Fibroblast of skin of abdomen (primary cell): ENCODE measurements around the gene CREB5.
A peak's percentile ranks its signal among the peaks of the same experiment; 100 is the strongest.

ENCODE experiments used
- DNase-seq: peaks from one replicate; pipeline ENCODE4 v3.0.0-alpha.2; 2013

The CREB5 gene

DNA sequence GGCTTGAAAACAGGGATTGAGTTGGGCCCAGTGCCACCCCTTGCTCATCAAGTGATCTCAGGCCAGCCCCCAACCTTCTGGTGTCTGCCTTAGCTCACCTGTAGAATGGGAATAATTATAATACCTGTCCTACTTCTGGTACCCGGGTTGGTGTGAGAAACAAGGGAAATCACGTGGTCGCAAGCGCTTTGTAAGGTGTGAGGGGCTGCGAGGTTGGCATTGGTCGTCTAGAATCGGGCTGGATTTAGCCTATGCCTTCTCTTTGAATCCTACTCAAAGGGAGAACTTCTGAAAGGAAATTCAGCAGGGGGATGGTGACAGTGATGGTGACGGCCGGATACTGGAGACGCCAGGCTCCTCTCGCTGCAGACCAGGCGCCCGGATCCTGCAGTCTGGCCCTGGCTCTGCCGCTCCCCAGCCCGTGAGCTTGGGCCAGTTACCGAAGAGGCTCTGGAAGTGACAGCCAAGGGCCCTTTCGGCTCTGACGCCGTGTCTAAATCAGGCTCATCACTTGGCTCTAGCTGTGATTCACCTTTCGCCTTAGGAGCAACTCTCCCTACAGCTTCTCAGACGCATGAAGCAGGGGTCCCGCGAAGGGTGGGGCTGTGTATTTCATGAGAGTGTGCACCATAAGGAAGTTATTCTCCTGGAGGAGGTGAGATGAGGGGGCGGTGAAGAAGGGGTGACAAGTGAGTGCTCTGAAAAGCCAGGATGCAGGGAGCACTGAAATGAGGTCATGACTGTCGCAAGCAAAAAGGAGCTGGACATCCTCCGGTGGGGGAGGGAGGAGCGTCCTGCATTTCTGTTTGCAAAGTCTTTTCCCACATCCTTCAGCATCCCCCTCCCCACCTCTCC, 4.0 kb upstream of the CREB5 start:
- no peak for DNase-seq

DNA sequence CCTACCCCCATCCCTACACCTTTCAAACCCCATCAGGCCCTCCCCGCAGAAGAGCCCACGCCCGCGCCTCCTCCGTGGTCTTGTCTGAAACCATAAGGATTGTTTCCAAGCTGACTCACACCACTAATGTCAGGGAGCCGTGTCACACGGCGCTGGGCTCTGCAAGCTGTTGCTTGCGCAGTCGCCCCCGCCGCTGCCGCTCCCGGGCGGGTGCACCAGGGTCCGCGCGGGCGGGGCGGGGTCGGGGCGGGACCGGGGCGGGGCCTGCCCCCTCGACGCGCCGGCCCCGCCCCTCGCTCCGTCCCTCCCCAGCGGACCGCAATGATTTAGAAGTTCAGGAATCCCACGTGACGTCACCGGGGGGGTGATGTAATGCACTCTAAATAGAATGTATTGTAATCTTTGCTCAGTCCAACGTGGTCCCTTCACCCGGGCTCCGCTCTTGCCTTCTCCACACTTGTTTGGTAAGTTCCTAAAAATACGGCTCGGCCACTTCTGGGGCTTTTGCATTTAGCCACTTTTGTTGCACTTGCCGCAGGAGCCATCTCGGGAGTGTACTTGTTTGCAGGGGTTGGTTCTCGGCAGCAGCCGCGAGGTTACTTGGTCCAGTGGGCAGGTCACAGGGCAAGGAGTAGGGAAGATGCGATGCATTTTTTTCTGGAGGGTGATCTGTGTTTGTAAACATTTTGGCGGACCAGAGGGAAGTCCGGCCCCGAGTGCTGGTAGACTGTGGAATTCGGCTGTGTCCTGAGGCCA, 3.2 kb upstream of the CREB5 start:
- peak; percentile 96 for DNase-seq

DNA sequence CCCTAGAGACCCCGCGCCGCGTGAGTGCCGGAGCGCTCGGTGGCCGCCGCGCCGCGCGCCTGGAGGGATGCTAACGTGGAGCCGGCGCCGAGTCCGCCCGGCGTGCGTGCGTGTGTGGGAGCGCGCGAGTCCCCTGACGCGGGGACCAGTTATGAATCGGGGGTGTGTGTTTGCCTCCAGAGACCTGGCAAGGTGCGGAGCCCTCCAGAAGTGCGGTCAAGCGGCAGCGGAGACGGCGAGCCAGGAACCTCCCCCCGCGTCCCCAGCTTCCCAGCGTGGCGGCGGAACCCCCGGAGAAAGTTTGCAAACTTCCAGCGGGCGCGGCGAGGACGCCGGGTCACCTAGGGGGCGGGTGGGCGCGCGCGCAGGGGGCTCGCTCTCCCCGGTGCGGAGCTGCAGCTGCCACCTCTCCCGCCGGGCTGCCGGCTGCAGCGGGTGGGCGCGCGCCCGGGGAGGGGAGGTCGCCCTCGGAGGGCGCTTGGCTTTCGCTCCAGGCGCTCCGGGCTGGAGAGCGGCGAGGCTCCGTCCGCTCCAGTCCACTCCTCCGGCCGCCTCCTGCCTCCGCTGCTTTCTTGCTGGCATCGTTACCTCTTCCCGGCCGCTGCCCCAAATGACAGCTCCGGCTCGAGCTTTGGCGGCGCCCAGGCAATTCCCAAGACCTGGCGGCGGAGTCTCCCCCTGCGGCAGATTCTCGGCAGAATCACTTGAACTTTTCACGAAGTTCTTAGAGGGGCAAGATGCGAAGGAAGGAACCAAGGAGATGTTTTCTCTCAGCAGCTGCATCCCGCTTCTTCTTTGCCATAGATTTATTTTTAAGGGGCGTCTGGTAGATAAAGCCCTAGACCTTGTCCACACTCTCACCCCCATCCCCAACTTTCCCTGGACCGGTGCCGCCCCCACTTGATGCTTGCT, 2.3 kb upstream of the CREB5 start:
- DNase-seq: no peak

DNA sequence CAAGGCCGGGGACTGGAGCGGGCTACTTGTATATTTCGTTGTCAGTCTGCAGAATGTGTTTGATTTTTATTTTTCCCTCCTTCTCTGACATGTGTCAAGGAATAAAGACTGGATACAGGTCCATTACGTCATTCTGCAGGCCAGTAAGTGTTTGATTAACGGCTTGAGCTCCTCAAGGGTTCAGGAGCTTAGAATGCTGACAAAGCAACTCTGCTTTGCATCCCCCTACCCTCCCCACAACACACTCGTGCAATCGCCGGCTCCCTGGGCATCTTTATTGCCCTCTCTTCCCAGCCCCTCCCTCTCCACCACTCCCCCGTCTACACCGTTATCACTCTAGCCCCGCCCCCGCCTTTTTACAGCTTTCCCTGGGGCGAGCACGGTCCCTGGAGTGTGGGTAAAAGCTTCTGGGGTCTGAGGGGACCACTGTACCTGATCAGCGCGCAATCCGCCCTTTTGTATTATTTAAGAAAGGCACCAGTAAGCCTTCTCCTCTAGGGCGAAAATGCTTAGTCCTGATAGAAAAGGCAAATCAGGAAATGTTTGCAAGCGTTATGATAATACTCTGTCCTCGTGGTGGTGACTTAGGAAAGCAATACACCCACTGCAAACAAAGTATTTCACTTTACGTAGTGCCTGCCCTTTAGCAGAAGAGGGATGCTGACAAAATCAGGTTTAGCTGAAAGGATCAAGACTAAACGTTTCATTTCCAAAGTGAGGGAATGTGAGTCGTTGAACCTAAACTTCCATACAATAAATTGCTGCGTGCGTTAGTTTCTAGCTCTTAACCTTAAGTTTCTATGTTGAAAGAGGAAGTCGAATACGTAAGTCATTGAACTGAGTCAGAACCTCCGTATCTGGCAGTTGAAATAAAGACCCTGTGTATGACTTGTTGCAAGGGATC, 1.4 kb upstream of the CREB5 start:
- DNase-seq: peak; percentile 51

DNA sequence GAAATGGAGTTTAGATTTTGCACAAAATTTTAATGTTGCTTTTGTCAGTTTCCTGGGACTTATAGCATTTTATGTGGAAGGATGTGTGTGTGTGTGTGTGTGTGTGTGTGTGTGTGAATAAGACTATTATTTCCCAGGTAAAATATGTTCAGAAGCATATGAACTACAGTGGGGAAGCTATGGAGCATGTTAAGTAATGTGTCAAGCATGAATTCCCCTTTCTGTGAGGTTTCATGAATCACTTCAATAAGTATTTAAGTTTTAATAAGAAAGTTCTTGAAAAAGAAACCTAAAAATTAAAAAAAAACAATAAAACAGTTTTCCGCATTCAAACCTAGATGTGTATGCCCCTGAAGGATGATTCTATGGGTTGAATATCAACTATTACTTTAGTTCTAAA, 693 bp downstream of the CREB5 start:
- no peak for DNase-seq

DNA sequence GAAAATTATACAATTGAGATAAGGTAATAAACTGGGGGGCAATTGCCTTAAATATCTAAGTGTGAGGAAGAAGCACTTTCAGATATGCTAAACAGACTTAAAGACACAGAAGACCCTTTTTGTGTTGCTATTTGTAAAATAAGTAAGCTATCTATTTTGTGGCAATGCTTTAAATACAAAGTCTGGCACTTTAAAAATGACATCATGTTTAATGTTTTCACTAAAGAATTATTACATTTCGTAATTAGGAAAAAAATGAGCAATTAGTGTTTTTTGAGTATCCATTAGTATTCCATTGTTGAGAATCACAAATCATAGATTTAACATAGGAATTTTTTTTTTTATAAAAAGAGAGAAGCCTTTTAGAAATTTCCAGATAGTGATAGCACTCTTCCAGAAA, 2.1 kb downstream of the CREB5 start:
- no peak for DNase-seq

DNA sequence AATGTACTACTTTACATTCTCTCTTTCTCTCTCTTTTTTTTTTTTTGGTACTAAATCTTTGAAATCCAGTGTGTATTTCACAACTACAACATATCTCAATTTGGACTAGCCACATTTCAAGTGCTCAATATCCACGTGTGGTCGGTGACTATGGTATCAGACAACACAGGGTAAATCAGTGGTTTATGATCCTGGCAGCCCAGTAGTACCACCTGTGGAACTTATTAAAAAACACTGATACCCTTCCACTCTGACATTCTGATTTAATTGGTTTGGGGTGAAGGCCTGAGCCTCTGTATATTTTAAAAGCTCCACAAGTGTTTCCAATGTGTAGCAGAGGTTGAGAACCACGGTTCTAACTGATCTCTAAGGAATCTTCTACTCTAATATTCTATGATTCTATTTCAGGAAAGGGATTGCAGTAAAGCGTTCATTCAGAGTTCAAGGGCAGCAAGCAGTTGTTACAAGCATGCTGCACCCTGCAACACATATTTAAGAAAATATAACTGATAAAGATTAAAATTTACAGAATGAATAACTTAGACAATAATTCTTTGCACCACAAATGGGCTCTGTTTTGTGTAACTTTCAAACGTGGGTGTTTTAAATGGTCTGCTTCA, 5.1 kb downstream of the CREB5 start:
- no peak for DNase-seq

DNA sequence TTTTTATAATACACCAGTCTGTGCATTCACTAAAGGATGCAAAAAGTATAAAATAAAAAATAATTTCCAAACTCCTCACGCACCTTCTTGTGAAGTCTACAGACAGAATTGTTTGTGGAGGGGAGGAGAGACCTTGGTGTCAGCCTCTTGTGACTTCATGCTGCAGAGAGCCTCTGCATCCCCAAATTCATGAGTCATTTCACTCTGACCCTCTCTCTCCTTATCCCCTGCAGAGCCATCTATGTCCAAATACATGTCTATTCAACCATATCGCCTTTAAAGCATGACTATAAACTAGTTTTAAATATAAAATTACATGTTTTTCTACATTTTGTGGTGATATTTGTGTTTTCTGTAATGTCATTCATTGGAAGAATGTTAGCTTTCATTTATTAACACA, 6.0 kb downstream of the CREB5 start:
- no peak for DNase-seq

DNA sequence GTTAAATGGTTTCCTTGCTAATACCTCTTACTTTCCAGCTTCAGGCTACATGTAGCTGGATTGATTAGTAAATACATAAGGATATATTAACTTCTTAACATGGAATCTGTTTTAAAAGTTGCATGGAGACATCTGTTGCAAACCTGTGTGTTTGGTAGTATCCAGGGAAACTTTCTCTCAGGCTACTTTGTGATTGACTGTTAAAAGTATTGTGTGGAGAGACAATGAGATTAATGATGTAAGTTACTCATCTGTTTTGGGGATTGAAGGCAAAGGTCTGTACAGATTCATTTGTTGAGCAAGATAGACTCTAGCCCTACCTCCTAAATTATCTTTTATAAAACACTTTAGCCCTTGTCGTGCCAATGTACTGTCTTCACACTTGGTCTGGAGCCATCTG, 6.6 kb downstream of the CREB5 start:
- DNase-seq: no peak

DNA sequence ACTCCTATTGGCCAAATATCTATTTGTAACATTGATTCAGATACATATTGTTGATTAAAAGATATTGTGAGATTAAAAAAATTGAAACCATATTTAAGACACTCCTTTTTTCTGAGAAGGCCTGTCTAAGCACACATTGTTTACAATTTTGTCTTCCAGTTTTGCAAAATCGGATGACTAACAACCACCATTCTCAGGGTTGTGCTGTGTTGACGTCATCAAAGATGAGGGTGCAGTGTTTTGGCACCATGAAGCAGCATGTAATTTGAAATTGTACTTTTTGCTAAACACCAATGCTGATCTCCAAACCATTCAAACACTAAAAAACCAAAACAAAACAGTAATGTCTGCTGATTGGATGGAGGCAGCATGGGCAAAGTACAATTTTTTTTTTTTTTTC, 7.4 kb downstream of the CREB5 start:
- peak; percentile 72 for DNase-seq

DNA sequence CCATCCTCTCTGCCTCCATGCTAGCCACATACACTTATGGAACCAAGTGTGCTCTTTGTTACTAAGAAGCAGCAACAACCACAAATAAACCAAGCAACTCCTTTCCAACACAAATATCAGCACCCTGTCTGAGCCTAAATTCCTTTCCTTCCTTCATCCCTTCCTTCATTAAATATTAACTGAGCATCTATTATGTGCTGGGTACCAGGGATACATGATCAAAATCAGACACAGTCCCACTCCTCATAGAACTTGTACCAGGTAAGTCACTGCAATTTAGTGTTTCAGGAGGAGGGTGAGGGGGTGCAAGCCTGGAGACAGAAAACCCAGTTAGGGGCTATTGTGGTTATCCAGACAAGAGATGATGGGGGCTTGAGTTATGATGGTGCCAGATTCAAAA, 10.8 kb downstream of the CREB5 start:
- no peak for DNase-seq

DNA sequence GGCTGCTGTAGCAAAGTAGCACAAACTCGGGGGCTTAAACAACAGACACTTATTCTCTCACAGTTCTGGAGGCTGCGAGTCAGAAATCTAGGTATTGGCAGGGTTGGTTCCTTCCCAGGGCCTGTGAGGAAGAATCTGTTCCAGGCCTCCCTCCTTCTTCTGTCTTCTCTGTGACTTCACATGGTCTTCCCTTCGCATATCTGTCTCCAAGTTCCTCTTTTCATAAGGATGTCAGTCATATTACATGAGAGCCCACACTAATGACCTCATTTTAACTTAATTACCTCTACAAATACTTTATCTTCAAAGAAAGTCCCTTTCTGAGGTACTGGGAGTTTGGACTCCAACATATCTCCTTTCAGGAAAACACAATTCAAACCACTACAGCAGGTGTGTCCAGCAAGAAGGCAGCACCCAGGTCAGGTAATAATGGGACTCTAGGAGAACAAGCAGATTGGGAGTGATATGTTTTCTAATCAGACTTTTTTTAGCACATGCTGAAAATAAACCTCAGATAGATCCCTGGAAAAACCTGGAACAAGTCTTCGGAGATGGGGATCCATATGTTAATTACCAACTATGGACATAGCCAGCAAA, 11.7 kb downstream of the CREB5 start:
- DNase-seq: no peak

DNA sequence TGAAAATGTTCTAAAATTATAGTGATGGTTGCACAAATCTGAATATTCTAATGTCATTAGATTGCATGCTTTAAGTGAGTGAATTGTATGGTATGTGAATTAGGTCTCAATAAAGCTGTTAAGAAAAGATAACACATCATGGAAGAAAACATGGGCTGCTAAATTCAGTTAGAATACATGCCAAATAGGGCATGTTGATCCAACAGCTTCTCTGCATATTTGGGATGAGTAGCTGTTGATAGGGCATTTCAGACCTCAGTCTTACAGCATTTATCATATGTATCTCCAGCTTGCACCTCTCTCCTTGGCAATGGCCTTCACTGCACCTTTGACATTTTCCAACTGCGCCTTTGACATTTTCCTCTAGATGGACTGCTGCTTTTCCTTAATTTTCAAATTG, 13.2 kb downstream of the CREB5 start:
- no peak for DNase-seq

DNA sequence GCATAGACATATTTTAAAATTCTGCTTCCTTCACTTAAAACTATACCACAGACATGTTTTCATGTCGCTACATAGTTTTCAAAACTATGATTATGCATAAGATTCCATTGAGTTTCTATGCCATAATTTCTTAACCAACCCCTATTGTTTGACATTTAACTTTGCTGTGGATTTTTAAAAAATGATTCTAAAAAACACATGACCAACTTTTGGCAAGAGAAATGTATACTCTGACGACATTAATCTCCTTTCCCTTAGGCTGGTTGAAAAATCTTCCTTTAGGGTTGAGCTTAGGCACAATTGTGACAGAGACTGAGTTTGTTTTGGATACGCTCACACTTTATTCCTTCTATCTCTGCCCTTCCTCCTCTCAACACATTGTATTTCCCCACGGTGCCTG, 14.9 kb downstream of the CREB5 start:
- no peak for DNase-seq

DNA sequence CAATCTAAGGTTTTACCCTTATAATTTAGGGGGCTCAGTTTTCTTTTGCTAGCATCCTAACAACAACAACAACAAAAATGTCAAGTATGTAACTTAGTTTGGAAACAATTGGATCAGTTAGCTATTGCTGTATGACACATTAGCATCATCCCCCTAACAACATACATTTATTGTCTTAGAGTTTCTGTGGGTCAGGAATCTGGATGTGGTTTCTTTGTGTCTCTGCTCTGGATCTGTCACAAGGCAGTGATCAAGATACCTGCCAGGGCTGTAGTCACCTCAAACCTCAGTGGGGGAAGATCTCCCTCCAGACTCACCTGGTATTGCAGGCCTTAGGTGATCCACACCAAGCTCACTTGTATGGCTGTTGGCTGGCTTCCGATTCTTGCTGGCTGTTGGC, 18.3 kb downstream of the CREB5 start:
- no peak for DNase-seq

DNA sequence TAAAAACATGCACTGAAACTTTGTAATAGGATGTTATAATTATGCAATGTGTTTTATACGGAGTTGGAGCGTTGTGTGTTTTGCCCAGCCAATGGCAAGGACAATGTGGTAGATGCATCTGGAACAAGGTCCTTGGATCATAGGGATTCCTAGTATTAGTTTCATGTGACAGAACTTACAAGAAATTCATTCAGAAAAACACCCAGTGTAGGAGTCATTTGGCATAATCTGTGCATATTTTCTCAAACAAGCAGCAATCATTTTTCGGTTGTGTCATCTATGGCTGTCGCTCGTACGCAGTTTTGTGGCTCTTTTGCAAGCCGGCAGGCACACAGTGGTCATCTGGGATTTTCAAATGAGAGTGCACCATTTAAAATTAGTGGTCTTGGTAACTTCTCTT, 19.8 kb downstream of the CREB5 start:
- DNase-seq: no peak

DNA sequence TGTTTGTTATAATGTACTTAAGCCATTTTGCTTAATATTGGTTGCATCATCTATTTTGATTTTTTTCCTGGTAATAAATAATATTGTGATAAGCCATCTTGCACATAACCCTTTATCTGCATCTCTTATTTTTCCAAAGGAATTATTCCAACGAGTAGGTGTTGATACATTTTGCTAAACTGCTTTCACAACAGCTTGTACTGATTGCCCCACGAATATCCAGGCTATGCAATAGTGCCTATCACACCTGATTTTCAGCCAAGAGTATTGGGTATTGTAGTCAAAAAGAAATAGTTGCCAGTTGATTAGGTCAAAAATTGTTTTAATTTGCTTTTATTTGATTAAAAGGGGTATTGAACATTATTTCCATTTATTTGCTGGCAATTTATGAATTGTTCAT, 20.7 kb downstream of the CREB5 start:
- DNase-seq: no peak

DNA sequence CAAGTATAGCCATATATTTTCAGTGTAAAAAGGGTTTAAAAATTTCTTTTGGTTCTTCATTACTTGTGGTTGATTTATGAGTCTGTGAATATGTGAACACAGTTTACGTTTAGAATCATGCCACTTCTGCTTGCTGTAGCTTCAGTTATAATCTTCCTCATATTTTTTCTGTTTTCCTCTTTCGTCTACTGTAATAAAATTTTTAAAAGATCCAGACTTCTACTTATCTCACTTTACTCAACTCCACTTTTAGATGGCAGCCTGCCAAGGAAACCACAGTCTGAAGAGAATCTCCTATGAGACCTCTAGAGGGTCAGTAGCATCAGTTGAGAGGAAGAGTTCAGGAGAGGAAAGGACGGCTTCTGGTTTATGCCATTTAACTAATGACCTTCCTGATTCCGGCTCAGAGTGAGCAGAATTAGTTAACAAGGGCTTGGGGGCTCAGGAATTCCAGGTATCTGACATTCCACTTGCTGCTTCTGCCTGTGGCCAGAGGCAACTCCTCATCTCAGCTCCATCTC, 21.4 kb downstream of the CREB5 start:
- peak; percentile 44 for DNase-seq

DNA sequence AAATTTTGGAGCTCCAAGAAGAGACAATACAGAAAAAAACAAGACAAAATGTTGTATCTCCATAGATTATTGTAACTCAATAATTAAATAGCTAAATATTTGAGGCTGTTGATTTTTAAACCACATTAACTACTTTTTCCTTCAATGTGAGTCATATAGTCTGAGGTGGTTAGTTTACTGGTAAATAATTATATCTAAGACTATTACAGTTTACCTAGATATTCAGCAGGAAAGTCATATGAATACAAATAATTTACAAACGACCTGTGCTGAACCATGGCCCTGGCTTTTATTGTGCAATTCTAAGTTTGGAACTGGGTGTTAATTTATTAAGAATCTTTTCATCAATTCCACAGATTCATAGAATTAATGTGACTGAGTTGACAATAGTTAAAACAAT, 22.2 kb downstream of the CREB5 start:
- no peak for DNase-seq

DNA sequence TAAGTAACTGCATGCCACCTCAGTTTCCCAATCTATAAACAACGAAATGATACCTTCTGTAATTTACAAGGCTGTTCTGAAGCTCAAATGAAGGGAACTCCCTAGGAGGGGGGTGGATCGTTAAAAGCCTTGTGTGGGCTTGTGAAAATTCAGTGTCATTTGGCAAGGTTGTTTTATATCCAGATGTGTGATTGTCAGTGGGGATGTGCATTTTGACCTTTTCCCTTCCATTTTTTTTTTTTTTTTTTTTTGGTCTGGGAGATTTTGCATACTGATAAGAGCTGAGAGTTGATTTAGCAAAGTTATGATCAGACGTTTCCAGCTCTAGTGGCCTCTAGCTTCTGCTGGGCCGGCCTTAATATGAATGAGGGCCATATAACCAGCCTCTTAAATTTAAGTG, 22.8 kb downstream of the CREB5 start:
- no peak for DNase-seq
